NB4 (cell line): ENCODE results near the gene ARHGEF37.

ENCODE experiments used
- CTCF ChIP-seq: IDR thresholded peaks from one replicate; pipeline ENCODE4 v1.5.1; 2012; ENCODE audit warnings: low read depth, low read length
- MYC ChIP-seq: IDR thresholded peaks from 2 replicates; pipeline ENCODE4 v1.6.1; 2011; ENCODE audit warnings: low read depth, low read length
- POLR2A ChIP-seq: IDR thresholded peaks from 2 replicates; pipeline ENCODE4 v1.6.1; 2011; ENCODE audit warnings: mild to moderate bottlenecking; ENCODE audit not compliant: insufficient read length; ENCODE audit errors: extremely low read depth
- TF ChIP-seq, protein P1 (sequence below): IDR thresholded peaks from 2 replicates; pipeline ENCODE4 v1.6.1; 2011; ENCODE audit warnings: low read depth, low read length

DNA sequence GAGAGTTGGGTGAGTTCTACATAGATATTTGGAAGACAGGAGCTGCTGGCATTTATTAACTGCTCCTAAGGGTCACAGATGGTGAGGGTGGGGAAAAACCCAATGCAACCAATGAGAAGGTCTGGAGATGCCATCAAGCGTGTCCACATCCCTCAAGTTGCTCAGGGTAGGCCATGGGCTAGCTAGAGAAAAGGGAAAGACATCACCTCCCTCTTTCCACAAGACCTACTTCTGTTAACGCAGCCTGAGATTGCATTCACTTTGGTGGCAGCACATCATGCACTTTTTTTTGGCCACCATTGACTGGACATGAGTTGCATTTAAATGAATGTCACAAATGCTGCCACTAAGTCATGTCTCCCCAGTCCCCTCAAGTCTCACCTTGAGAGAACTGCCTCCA is 71.4 kb downstream of the ARHGEF37 start:
- TF ChIP-seq CTCF (no peak), POLR2A (no peak), MYC (no peak)
- TF ChIP-seq, protein P1, sequence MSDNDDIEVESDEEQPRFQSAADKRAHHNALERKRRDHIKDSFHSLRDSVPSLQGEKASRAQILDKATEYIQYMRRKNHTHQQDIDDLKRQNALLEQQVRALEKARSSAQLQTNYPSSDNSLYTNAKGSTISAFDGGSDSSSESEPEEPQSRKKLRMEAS: no peak
